Testis (tissue), 3 donors: ENCODE data around the gene GLRA3. TPM values are rescaled to one million over a fixed set of nuclear protein-coding genes. Genes with fewer than 3 reads are reported as not detected.

Experiments used
- DNase-seq: peaks from one replicate; pipeline ENCODE4 v3.0.0-alpha.2; 2019
- H3K27ac ChIP-seq, 2 donors: fragments of 200-600 bp; sonication (generic); one replicate each; pipeline ENCODE4 v1.5.1; 2019
- H3K27me3 ChIP-seq: fragments of 200-600 bp; sonication (generic); one replicate; pipeline ENCODE4 v1.5.1; 2019
- H3K36me3 ChIP-seq: fragments of 200-600 bp; sonication (generic); one replicate; pipeline ENCODE4 v1.5.1; 2017; ENCODE audit warnings: low read depth; ENCODE audit errors: missing control alignments
- H3K4me1 ChIP-seq: fragments of 200-600 bp; sonication (generic); one replicate; pipeline ENCODE4 v1.5.1; 2019
- H3K4me3 ChIP-seq, 2 donors: fragments of 200-600 bp; sonication (generic); one replicate each; pipeline ENCODE4 v1.5.1; 2017 to 2019
- H3K9me3 ChIP-seq: fragments of 200-600 bp; sonication (generic); one replicate; pipeline ENCODE4 v1.5.1; 2017
- POLR2A ChIP-seq: fragments of 450-650 bp; IDR thresholded peaks from one replicate; pipeline ENCODE4 v1.6.1; 2017; ENCODE audit warnings: antibody characterized with exemption, mild to moderate bottlenecking, moderate library complexity
- WGBS, 2 donors: methylation state at CpG; one replicate each; pipeline ENCODE4 v1.1.5; 2018; 5-methylcytosine and 5-hydroxymethylcytosine counted together
- intact Hi-C: fragments of 100-400 bp; cut with DNase I; formaldehyde crosslinking; loops from one replicate; pipeline ENCODE4 v1.15.1; 2023; ENCODE audit warnings: low total_unique reads
- polyA plus RNA-seq: library from polyadenylated mRNA; stranded (reverse); fragments of 350-450 nt; fragmentation: Illumina TruSeq; extraction: RNeasy Lipid Tissue Mini Kit (QIAGEN cat#74804); gene quantifications from one replicate; pipeline ENCODE4 v1.2.3, GENCODE V29; 2014; ENCODE audit warnings: low read depth, low replicate concordance; ENCODE audit not compliant: insufficient read depth
- total RNA-seq, 2 donors: library from RNA; depleted of rRNA; stranded (reverse); fragments of >200 nt; gene quantifications; one replicate each; pipeline ENCODE4 v1.2.3, GENCODE V29; 2016
- TF ChIP-seq, protein P1 (sequence below), 3 experiments: fragments of 450-650 bp in 2 of 3; fragments of 200-600 bp in 1 of 3; sonication (generic) in 1 of 3; IDR thresholded peaks; one replicate each; pipeline ENCODE4 v1.5.1; 2016 to 2019; ENCODE audit warnings: antibody characterized with exemption in 3 of 3, mild to moderate bottlenecking in 2 of 3, moderate library complexity in 1 of 3

GLRA3 gene
- total and polyA plus RNA-seq, 3 donors from 2014 or later: 1.2 to 1.3 (median 1.3) TPM

DNA sequence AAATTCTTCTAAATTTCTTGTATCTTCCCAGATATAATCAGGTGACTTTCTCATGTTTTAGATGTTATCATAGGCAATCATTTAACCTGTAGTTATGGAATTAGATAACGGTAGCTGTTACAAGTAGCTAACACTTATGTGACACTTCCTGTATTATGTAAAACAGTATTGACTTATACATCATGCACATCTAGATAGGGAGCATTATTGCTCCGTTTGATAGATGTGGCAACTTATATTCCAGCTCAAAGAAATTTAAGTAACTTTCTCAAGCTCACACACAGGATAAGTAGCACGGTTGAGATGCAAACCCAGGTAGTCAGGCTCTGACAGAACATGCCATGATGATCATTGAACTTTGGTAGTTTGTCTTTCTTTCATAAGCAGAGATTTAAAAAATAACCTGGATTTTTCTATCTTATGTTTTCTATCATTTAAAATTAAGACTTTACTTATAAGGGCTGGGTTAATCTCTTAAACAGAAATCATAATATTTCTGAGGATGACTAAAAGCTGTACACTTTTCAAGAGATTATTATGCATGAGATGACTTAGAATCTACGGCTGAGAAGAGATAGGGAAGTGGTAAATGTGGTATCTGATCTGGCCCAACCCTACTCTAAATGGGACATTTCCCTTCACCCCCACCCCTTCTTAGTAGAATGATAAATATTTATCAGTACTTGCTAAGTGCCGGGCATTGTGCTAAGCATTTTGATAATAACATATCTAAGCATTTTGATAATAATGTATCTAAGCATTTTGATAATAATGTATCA lies 237.6 kb downstream of the GLRA3 start:
- no peak overlapping the region for H3K27ac ChIP-seq
- no peak overlapping the region for H3K4me3 ChIP-seq
- no peak for DNase-seq
- no peaks in the 10 kb centered on the region for H3K27me3 ChIP-seq
- intact Hi-C loops: no loop called here
- WGBS, 2 donors: 74 to 85% methylated on average over 5 of the region's 5 CpGs
- no peaks in the 10 kb centered on the region for H3K36me3 ChIP-seq
- no peaks in the 10 kb centered on the region for H3K4me1 ChIP-seq
- no peaks in the 10 kb centered on the region for H3K9me3 ChIP-seq
- no peak for TF ChIP-seq POLR2A

DNA sequence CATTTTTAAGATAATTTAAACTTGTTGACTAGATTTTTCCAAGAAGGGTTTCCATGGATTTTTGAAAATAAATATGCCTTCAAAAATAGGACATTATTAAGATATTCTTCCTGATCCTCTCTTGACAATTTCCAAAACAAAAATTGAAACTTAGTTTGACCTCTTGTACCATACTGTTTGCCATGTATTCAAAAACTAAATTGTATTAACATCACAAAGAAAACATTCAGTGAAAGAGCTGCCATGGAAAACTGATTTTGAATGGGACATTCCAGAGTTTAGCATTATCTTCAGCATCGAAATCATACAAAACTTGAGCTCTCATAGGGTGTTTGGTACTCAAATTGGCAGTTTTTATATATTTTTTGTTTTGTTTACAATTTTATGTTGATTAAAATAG lies 238.7 kb downstream of the GLRA3 start:
- no peak overlapping the region for H3K4me3 ChIP-seq
- no peak for DNase-seq
- H3K9me3 ChIP-seq: no peaks in the 10 kb centered on the region
- no peaks in the 10 kb centered on the region for H3K36me3 ChIP-seq
- TF ChIP-seq POLR2A: no peak
- TF ChIP-seq, protein P1, sequence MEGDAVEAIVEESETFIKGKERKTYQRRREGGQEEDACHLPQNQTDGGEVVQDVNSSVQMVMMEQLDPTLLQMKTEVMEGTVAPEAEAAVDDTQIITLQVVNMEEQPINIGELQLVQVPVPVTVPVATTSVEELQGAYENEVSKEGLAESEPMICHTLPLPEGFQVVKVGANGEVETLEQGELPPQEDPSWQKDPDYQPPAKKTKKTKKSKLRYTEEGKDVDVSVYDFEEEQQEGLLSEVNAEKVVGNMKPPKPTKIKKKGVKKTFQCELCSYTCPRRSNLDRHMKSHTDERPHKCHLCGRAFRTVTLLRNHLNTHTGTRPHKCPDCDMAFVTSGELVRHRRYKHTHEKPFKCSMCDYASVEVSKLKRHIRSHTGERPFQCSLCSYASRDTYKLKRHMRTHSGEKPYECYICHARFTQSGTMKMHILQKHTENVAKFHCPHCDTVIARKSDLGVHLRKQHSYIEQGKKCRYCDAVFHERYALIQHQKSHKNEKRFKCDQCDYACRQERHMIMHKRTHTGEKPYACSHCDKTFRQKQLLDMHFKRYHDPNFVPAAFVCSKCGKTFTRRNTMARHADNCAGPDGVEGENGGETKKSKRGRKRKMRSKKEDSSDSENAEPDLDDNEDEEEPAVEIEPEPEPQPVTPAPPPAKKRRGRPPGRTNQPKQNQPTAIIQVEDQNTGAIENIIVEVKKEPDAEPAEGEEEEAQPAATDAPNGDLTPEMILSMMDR (IDR thresholded peaks at IDR 0.05): no peak
- H3K27ac ChIP-seq: no peak overlapping the region
- intact Hi-C loops: no loop called here
- 89 to 91% methylated on average over 1 of the region's 1 CpG for WGBS, 2 donors
- no peaks in the 10 kb centered on the region for H3K27me3 ChIP-seq
- no peaks in the 10 kb centered on the region for H3K4me1 ChIP-seq

Other genes with a start within 250 kb of the GLRA3 start
- gene ADAM29, start 89.1 kb upstream of the GLRA3 start, total RNA-seq: 10 to 100 TPM; 19.9 to 31.4 TPM
- 100 TPM for gene ADAM29, start 89.1 kb upstream of the GLRA3 start, polyA plus RNA-seq